NK-92 (cell line): Measurements from ENCODE around the gene ITPR1.

Source experiments
- DNase-seq: peaks from one replicate; lab custom pipeline; 2025; ENCODE audit not compliant: unreplicated experiment; lab: John Stamatoyannopoulos, UW

ITPR1 gene

GRCh38 chr3:4800595-4800994, 307.4 kb downstream of the ITPR1 start:
- no peak for DNase-seq

GRCh38 chr3:4801892-4802291, 308.7 kb downstream of the ITPR1 start:
- no peak for DNase-seq

GRCh38 chr3:4802903-4803302, 309.8 kb downstream of the ITPR1 start:
- no peak for DNase-seq

- DNase-seq: no peak
Measured at GRCh38 chr3:4804161-4805058, 311.3 kb downstream of the ITPR1 start.

- no peak for DNase-seq
Measured at GRCh38 chr3:4805662-4806061, 312.5 kb downstream of the ITPR1 start.

- no peak for DNase-seq
Measured at GRCh38 chr3:4806535-4807108, 313.5 kb downstream of the ITPR1 start.

- no peak for DNase-seq
Measured at GRCh38 chr3:4807381-4808280, 314.5 kb downstream of the ITPR1 start.

- no peak for DNase-seq
Measured at GRCh38 chr3:4808637-4809036, 315.5 kb downstream of the ITPR1 start.

- no peak for DNase-seq
Measured at GRCh38 chr3:4809922-4810321, 316.8 kb downstream of the ITPR1 start.

- no peak for DNase-seq
Measured at GRCh38 chr3:4812591-4812990, 319.4 kb downstream of the ITPR1 start.

GRCh38 chr3:4813909-4814304, 320.8 kb downstream of the ITPR1 start:
- no peak for DNase-seq

GRCh38 chr3:4814305-4814903, 321.3 kb downstream of the ITPR1 start:
- DNase-seq: no peak

GRCh38 chr3:4814904-4815574, 321.9 kb downstream of the ITPR1 start:
- DNase-seq: no peak

GRCh38 chr3:4816306-4816705, 323.2 kb downstream of the ITPR1 start:
- DNase-seq: no peak

- no peak for DNase-seq
Measured at GRCh38 chr3:4816718-4817117, 323.6 kb downstream of the ITPR1 start.

GRCh38 chr3:4817128-4817527, 324.0 kb downstream of the ITPR1 start:
- no peak for DNase-seq

- no peak for DNase-seq
Measured at GRCh38 chr3:4818164-4818563, 325.0 kb downstream of the ITPR1 start.

GRCh38 chr3:4818986-4819693, 326.0 kb downstream of the ITPR1 start:
- no peak for DNase-seq

- DNase-seq: no peak
Measured at GRCh38 chr3:4819746-4820145, 326.6 kb downstream of the ITPR1 start.
